H9 (cell line): ENCODE results near the gene IL17RE. TPM values are rescaled to one million over a fixed set of nuclear protein-coding genes. Genes with fewer than 3 reads are reported as not detected.

ENCODE experiments used
- DNase-seq: peaks from one replicate; pipeline ENCODE4 v3.0.0-alpha.2; 2017
- H2AFZ ChIP-seq: one replicate; pipeline ENCODE4 v1.6.1; 2013; ENCODE audit warnings: mild to moderate bottlenecking, low read length, control low read depth, moderate library complexity
- H2AK5ac ChIP-seq: 2 replicates; pipeline ENCODE4 v1.6.1; 2013; ENCODE audit warnings: low read length, control low read depth, mixed read lengths; ENCODE audit not compliant: insufficient read length
- H2BK120ac ChIP-seq: one replicate; pipeline ENCODE4 v1.6.1; 2013; ENCODE audit warnings: low read depth, mild to moderate bottlenecking, low read length, control low read depth, inconsistent platforms; ENCODE audit not compliant: poor library complexity, severe bottlenecking
- H2BK12ac ChIP-seq: 2 replicates; pipeline ENCODE4 v1.6.1; 2013; ENCODE audit warnings: low read length, control low read depth, mixed read lengths, low read depth; ENCODE audit not compliant: insufficient read length
- H2BK15ac ChIP-seq: 2 replicates; pipeline ENCODE4 v1.6.1; 2013; ENCODE audit warnings: low read depth, low read length, control low read depth
- H2BK20ac ChIP-seq: one replicate; pipeline ENCODE4 v1.6.1; 2013; ENCODE audit warnings: low read depth, mild to moderate bottlenecking, low read length, control low read depth, inconsistent platforms; ENCODE audit not compliant: poor library complexity, severe bottlenecking
- H2BK5ac ChIP-seq: 2 replicates; pipeline ENCODE4 v1.6.1; 2013; ENCODE audit warnings: low read length, control low read depth, mixed read lengths; ENCODE audit not compliant: insufficient read length
- H3K14ac ChIP-seq: 2 replicates; pipeline ENCODE4 v1.6.1; 2013; ENCODE audit warnings: low read length, control low read depth; ENCODE audit not compliant: insufficient read depth
- H3K18ac ChIP-seq: 2 replicates; pipeline ENCODE4 v1.6.1; 2013; ENCODE audit warnings: low read depth, mild to moderate bottlenecking, mixed read lengths, low read length, control low read depth; ENCODE audit not compliant: insufficient read length
- H3K23ac ChIP-seq: 2 replicates; pipeline ENCODE4 v1.6.1; 2013; ENCODE audit warnings: low read length, control low read depth, mixed read lengths, low read depth; ENCODE audit not compliant: insufficient read length
- H3K23me2 ChIP-seq: 2 replicates; pipeline ENCODE4 v1.6.1; 2013; ENCODE audit warnings: low read depth, mild to moderate bottlenecking, mixed read lengths, low read length, control low read depth; ENCODE audit not compliant: insufficient read length, poor library complexity, severe bottlenecking
- H3K27ac ChIP-seq: 2 replicates; pipeline ENCODE4 v1.5.1; 2013; ENCODE audit warnings: low read length, control low read depth, mixed read lengths, low read depth; ENCODE audit not compliant: insufficient read length
- H3K27me3 ChIP-seq: 2 replicates; pipeline ENCODE4 v1.6.1; 2013; ENCODE audit warnings: low read length, control low read depth, inconsistent platforms; ENCODE audit not compliant: insufficient read depth
- H3K4ac ChIP-seq: 2 replicates; pipeline ENCODE4 v1.6.1; 2013; ENCODE audit warnings: low read depth, mild to moderate bottlenecking, control low read depth, inconsistent platforms, low read length, moderate library complexity
- H3K4me1 ChIP-seq: 2 replicates; pipeline ENCODE4 v1.6.1; 2013; ENCODE audit warnings: low read length, control low read depth, inconsistent platforms; ENCODE audit not compliant: insufficient read depth
- H3K4me2 ChIP-seq: 2 replicates; pipeline ENCODE4 v1.6.1; 2013; ENCODE audit warnings: low read length, control low read depth, mixed read lengths; ENCODE audit not compliant: insufficient read length, insufficient read depth
- H3K56ac ChIP-seq: 2 replicates; pipeline ENCODE4 v1.6.1; 2013; ENCODE audit warnings: low read depth, mild to moderate bottlenecking, mixed read lengths, low read length, control low read depth; ENCODE audit not compliant: insufficient read length
- H3K79me1 ChIP-seq: 2 replicates; pipeline ENCODE4 v1.6.1; 2013; ENCODE audit warnings: low read depth, mild to moderate bottlenecking, moderate library complexity, low read length, control low read depth, inconsistent platforms; ENCODE audit not compliant: insufficient read depth, poor library complexity, severe bottlenecking
- H3K79me2 ChIP-seq: 2 replicates; pipeline ENCODE4 v1.6.1; 2013; ENCODE audit warnings: low read length, control low read depth, inconsistent platforms; ENCODE audit not compliant: insufficient read depth
- H3K9ac ChIP-seq: 2 replicates; pipeline ENCODE4 v1.6.1; 2013; ENCODE audit warnings: low read length, control low read depth, mixed read lengths; ENCODE audit not compliant: insufficient read length; ENCODE audit errors: extremely low read depth
- H3K9me3 ChIP-seq: one replicate; pipeline ENCODE4 v1.6.1; 2013; ENCODE audit warnings: low read depth, low read length, inconsistent platforms; ENCODE audit not compliant: control insufficient read depth
- H3T11ph ChIP-seq: one replicate; pipeline ENCODE4 v1.6.1; 2013; ENCODE audit warnings: mild to moderate bottlenecking, low read length, control low read depth, inconsistent platforms
- H4K20me1 ChIP-seq: one replicate; pipeline ENCODE4 v1.6.1; 2013; ENCODE audit not compliant: control insufficient read depth, insufficient read length, insufficient read depth
- H4K5ac ChIP-seq: 2 replicates; pipeline ENCODE4 v1.6.1; 2013; ENCODE audit warnings: low read depth, mild to moderate bottlenecking, mixed read lengths, low read length, control low read depth; ENCODE audit not compliant: insufficient read length
- H4K8ac ChIP-seq: replicated peaks from 2 replicates; pipeline ENCODE4 v1.6.1; 2013; ENCODE audit warnings: low read length, control low read depth, mixed read lengths, low read depth; ENCODE audit not compliant: insufficient read length
- H4K91ac ChIP-seq: 2 replicates; pipeline ENCODE4 v1.6.1; 2013; ENCODE audit warnings: low read depth, mild to moderate bottlenecking, moderate library complexity, mixed read lengths, low read length, control low read depth; ENCODE audit not compliant: insufficient read length
- H3K27ac Mint-ChIP-seq, 3 experiments: 2 replicates in 2 of 3; 3 replicates in 1 of 3; pipeline ENCODE4 v1.8.0; 2020 to 2021; ENCODE audit warnings: mixed read lengths in 3 of 3, mild to moderate bottlenecking in 1 of 3, moderate library complexity in 1 of 3
- H3K27me3 Mint-ChIP-seq: 2 replicates; pipeline ENCODE4 v1.8.0; 2021; ENCODE audit warnings: low read depth, mild to moderate bottlenecking, moderate library complexity, mixed read lengths
- H3K36me3 Mint-ChIP-seq, 3 experiments: 2 replicates in 2 of 3; 3 replicates in 1 of 3; pipeline ENCODE4 v1.8.0; 2020 to 2021; ENCODE audit warnings: low read depth in 3 of 3, mixed read lengths in 3 of 3; ENCODE audit not compliant: insufficient read depth in 1 of 3
- H3K4me1 Mint-ChIP-seq, 2 experiments: 2 replicates each; pipeline ENCODE4 v1.8.0; 2020; ENCODE audit warnings: mixed read lengths in 2 of 2
- H3K4me3 Mint-ChIP-seq, 2 experiments: 2 replicates in 1 of 2; 3 replicates in 1 of 2; pipeline ENCODE4 v1.8.0; 2020 to 2021; ENCODE audit warnings: mild to moderate bottlenecking in 2 of 2, mixed read lengths in 2 of 2, moderate library complexity in 1 of 2
- H3K9me3 Mint-ChIP-seq, 2 experiments: 2 replicates in 1 of 2; 3 replicates in 1 of 2; pipeline ENCODE4 v1.8.0; 2020; ENCODE audit warnings: mild to moderate bottlenecking in 2 of 2, mixed read lengths in 2 of 2, moderate library complexity in 1 of 2
- CTCF ChIP-seq: fragments of 200-600 bp; sonication (generic); conservative IDR thresholded peaks from 3 replicates; pipeline ENCODE4 v1.8.0; 2021; ENCODE audit warnings: antibody characterized with exemption, mild to moderate bottlenecking
- WGBS: extraction: QIAGEN DNeasy Blood & Tissue Kit; methylation state at CpG from one replicate; pipeline ENCODE4 v1.1.7; 2013; ENCODE audit warnings: missing lambda C conversion rate, low lambda C conversion rate, mixed read lengths; ENCODE audit not compliant: insufficient read length; ENCODE audit errors: extremely low coverage; 5-methylcytosine and 5-hydroxymethylcytosine counted together
- total RNA-seq: library from RNA; stranded (reverse); gene quantifications from 2 replicates; pipeline ENCODE4 v1.2.1, GENCODE V29; 2021

The IL17RE gene
- total RNA-seq, 1 experiment from 2014 or later: 2.1 TPM

DNA sequence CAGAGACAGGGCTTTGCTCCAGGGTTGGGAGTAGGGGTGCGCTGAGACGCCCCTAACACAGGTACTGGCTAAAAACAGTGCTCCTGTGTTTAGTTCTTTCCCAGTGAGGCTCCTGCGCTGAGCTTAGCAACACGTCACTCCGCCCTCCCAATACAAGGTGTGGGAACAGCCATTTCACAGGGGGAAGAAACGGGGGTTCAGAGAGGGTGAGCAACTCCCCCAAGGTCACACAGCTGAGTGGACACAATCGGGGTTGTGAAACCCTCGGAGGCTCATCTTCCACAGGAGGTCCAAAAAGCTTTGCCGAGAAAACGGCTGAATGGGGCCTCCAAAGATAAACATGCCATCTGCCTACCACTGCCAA, 48.9 kb downstream of the IL17RE start:
- no peak overlapping the region for H3K4ac ChIP-seq
- no peaks in the 10 kb centered on the region for H4K20me1 ChIP-seq
- H2BK20ac ChIP-seq: no peak overlapping the region
- no peak overlapping the region for H2BK12ac ChIP-seq
- no peaks in the 10 kb centered on the region for H3K9me3 ChIP-seq
- H3K27ac ChIP-seq: no peak overlapping the region
- Mint-ChIP-seq H3K9me3 (no peaks in the 10 kb centered on the region), H3K4me3 (peak overlapping the region; percentile 75 to 85), H3K27me3 (peaks cover 46% of the 10 kb centered on the region), H3K27ac (no peak overlapping the region), H3K4me1 (peaks cover 25 to 31% of the 10 kb centered on the region in 2 experiments), H3K36me3 (peaks cover 2 to 9% (median 6%) of the 10 kb centered on the region in 3 experiments; a peak in 5 of 7 replicates)
- WGBS: no CpG with 5 or more reads among the region's 10 CpGs
- H2AFZ ChIP-seq: no peak overlapping the region
- H2AK5ac ChIP-seq: no peak overlapping the region
- H4K5ac ChIP-seq: no peak overlapping the region
- no peak overlapping the region for H2BK15ac ChIP-seq
- H3K56ac ChIP-seq: no peak overlapping the region
- H3T11ph ChIP-seq: no peak overlapping the region
- no peak for DNase-seq
- TF ChIP-seq CTCF: no peak
- H3K18ac ChIP-seq: no peak overlapping the region
- no peak overlapping the region for H2BK120ac ChIP-seq
- H2BK5ac ChIP-seq: no peak overlapping the region
- H3K79me2 ChIP-seq: no peaks in the 10 kb centered on the region
- H4K91ac ChIP-seq: no peak overlapping the region
- no peak overlapping the region for H3K23ac ChIP-seq
- no peak overlapping the region for H3K14ac ChIP-seq
- peaks cover 15% of the 10 kb centered on the region for H3K23me2 ChIP-seq
- no peaks in the 10 kb centered on the region for H3K79me1 ChIP-seq
- no peak overlapping the region for H4K8ac ChIP-seq
- peaks cover 3% of the 10 kb centered on the region; the same call in 1 of the 2 replicates for H3K4me1 ChIP-seq
- no peaks in the 10 kb centered on the region; the same call in 1 of the 2 replicates for H3K27me3 ChIP-seq
- no peak overlapping the region for H3K9ac ChIP-seq
- peak overlapping the region; percentile 66 for H3K4me2 ChIP-seq
